H1 (cell line): ENCODE data around the gene EPHA7. TPM values are rescaled to one million over a fixed set of nuclear protein-coding genes. Genes with fewer than 3 reads are reported as not detected.

Experiments used
- EP300 ChIP-seq, 2 experiments: IDR thresholded peaks; 1 replicate in 1 of 2; 2 replicates in 1 of 2; pipeline ENCODE4 v1.6.1; 2011 to 2012; ENCODE audit warnings: low read depth in 2 of 2, low read length in 2 of 2, mild to moderate bottlenecking in 2 of 2, borderline replicate concordance in 1 of 2, inconsistent platforms in 1 of 2, moderate library complexity in 1 of 2
- FOSL1 ChIP-seq: IDR thresholded peaks from 2 replicates; pipeline ENCODE4 v1.6.1; 2011; ENCODE audit warnings: mild to moderate bottlenecking, low read depth, low read length, moderate library complexity; ENCODE audit not compliant: insufficient read depth
- KDM4A ChIP-seq: IDR thresholded peaks from one replicate; pipeline ENCODE4 v1.7.1; 2012; ENCODE audit warnings: low read depth, mild to moderate bottlenecking, moderate library complexity, low read length, inconsistent platforms; ENCODE audit not compliant: severe bottlenecking
- TBP ChIP-seq: IDR thresholded peaks from 2 replicates; pipeline ENCODE4 v1.6.1; 2011; ENCODE audit warnings: low read depth, low read length, improper control_type of control experiment
- ZNF274 ChIP-seq: IDR thresholded peaks from 2 replicates; pipeline ENCODE4 v1.7.0; 2012; ENCODE audit warnings: low read length, borderline replicate concordance; ENCODE audit errors: extremely low read depth
- polyA plus RNA-seq, 7 experiments: library from polyadenylated mRNA; depleted of rRNA in 3 of 7; stranded (reverse) in 5 of 7; unstranded in 2 of 7; fragments of >200 nt in 5 of 7; fragments of 200-250 nt in 2 of 7; gene quantifications; 1 replicate in 5 of 7; 2 replicates in 1 of 7; 4 replicates in 1 of 7; pipeline versions ENCODE4 v1.2.1 to v1.2.3, GENCODE V29; 2011 to 2013; ENCODE audit warnings: missing spikeins in 2 of 7, mixed read lengths in 2 of 7
- total RNA-seq: library from RNA; stranded (reverse); fragmentation: NEBNext Ultra II Directional; extraction: Animal tissue kit (Norgen Biotek cat#: 25700); gene quantifications from 2 replicates; pipeline ENCODE4 v1.2.1, GENCODE V29; 2021
- TF ChIP-seq, protein P1 (sequence below): fragments of 300-600 bp; sonication (generic); IDR thresholded peaks from 2 replicates; pipeline ENCODE4 v1.7.1; 2012; ENCODE audit warnings: low read length, moderate library complexity, mild to moderate bottlenecking, inconsistent platforms; ENCODE audit not compliant: insufficient replicate concordance
- TF ChIP-seq, protein P2 (sequence below): IDR thresholded peaks from 2 replicates; pipeline ENCODE4 v1.6.1; 2012; ENCODE audit warnings: inconsistent platforms

The EPHA7 gene
- total and polyA plus RNA-seq, 2 of the 8 experiments (the other 6 are each of a cell fraction or from before 2014, with no cell fraction given), result 1.3 to 6.8 TPM

GRCh38 chr6:93412452-93412851 is 6.9 kb downstream of the EPHA7 start (continued):
- TF ChIP-seq, protein P1, sequence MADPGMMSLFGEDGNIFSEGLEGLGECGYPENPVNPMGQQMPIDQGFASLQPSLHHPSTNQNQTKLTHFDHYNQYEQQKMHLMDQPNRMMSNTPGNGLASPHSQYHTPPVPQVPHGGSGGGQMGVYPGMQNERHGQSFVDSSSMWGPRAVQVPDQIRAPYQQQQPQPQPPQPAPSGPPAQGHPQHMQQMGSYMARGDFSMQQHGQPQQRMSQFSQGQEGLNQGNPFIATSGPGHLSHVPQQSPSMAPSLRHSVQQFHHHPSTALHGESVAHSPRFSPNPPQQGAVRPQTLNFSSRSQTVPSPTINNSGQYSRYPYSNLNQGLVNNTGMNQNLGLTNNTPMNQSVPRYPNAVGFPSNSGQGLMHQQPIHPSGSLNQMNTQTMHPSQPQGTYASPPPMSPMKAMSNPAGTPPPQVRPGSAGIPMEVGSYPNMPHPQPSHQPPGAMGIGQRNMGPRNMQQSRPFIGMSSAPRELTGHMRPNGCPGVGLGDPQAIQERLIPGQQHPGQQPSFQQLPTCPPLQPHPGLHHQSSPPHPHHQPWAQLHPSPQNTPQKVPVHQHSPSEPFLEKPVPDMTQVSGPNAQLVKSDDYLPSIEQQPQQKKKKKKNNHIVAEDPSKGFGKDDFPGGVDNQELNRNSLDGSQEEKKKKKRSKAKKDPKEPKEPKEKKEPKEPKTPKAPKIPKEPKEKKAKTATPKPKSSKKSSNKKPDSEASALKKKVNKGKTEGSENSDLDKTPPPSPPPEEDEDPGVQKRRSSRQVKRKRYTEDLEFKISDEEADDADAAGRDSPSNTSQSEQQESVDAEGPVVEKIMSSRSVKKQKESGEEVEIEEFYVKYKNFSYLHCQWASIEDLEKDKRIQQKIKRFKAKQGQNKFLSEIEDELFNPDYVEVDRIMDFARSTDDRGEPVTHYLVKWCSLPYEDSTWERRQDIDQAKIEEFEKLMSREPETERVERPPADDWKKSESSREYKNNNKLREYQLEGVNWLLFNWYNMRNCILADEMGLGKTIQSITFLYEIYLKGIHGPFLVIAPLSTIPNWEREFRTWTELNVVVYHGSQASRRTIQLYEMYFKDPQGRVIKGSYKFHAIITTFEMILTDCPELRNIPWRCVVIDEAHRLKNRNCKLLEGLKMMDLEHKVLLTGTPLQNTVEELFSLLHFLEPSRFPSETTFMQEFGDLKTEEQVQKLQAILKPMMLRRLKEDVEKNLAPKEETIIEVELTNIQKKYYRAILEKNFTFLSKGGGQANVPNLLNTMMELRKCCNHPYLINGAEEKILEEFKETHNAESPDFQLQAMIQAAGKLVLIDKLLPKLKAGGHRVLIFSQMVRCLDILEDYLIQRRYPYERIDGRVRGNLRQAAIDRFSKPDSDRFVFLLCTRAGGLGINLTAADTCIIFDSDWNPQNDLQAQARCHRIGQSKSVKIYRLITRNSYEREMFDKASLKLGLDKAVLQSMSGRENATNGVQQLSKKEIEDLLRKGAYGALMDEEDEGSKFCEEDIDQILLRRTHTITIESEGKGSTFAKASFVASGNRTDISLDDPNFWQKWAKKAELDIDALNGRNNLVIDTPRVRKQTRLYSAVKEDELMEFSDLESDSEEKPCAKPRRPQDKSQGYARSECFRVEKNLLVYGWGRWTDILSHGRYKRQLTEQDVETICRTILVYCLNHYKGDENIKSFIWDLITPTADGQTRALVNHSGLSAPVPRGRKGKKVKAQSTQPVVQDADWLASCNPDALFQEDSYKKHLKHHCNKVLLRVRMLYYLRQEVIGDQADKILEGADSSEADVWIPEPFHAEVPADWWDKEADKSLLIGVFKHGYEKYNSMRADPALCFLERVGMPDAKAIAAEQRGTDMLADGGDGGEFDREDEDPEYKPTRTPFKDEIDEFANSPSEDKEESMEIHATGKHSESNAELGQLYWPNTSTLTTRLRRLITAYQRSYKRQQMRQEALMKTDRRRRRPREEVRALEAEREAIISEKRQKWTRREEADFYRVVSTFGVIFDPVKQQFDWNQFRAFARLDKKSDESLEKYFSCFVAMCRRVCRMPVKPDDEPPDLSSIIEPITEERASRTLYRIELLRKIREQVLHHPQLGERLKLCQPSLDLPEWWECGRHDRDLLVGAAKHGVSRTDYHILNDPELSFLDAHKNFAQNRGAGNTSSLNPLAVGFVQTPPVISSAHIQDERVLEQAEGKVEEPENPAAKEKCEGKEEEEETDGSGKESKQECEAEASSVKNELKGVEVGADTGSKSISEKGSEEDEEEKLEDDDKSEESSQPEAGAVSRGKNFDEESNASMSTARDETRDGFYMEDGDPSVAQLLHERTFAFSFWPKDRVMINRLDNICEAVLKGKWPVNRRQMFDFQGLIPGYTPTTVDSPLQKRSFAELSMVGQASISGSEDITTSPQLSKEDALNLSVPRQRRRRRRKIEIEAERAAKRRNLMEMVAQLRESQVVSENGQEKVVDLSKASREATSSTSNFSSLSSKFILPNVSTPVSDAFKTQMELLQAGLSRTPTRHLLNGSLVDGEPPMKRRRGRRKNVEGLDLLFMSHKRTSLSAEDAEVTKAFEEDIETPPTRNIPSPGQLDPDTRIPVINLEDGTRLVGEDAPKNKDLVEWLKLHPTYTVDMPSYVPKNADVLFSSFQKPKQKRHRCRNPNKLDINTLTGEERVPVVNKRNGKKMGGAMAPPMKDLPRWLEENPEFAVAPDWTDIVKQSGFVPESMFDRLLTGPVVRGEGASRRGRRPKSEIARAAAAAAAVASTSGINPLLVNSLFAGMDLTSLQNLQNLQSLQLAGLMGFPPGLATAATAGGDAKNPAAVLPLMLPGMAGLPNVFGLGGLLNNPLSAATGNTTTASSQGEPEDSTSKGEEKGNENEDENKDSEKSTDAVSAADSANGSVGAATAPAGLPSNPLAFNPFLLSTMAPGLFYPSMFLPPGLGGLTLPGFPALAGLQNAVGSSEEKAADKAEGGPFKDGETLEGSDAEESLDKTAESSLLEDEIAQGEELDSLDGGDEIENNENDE, result no peak
- TF ChIP-seq FOSL1 (no peak), TBP (no peak), KDM4A (no peak), EP300 (IDR thresholded peaks at IDR 0.05; ENCODE audit: borderline replicate concordance in 1 of 2, low read depth in 2 of 2, low read length in 2 of 2) (no peak), ZNF274 (no peak)
- TF ChIP-seq, protein P2, sequence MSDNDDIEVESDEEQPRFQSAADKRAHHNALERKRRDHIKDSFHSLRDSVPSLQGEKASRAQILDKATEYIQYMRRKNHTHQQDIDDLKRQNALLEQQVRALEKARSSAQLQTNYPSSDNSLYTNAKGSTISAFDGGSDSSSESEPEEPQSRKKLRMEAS, result no peak
